Sigmoid colon (tissue), 4 donors: ENCODE data around the gene PCGF6.

Experiments
- CTCF ChIP-seq, 4 experiments: fragments of 450-650 bp in 3 of 4; fragments of 200-600 bp in 1 of 4; IDR thresholded peaks; one replicate each; pipeline ENCODE4 v1.5.1; 2016 to 2019; ENCODE audit warnings: antibody characterized with exemption in 4 of 4, mild to moderate bottlenecking in 3 of 4, moderate library complexity in 2 of 4
- POLR2A ChIP-seq, 2 donors: fragments of 450-650 bp; IDR thresholded peaks; one replicate each; pipeline ENCODE4 v1.6.1; 2016; ENCODE audit warnings: antibody characterized with exemption in 2 of 2, mild to moderate bottlenecking in 2 of 2, moderate library complexity in 2 of 2
- POLR2AphosphoS5 ChIP-seq, 4 donors: sonication (generic); formaldehyde crosslinking; IDR thresholded peaks; one replicate each; pipeline ENCODE4 v1.6.1; 2017; ENCODE audit warnings: antibody characterized with exemption in 4 of 4

GRCh38 chr10:103373544-103373943 lies 22.6 kb upstream of the PCGF6 start:
- TF ChIP-seq POLR2A (IDR thresholded peaks at IDR 0.05) (no peak), CTCF (IDR thresholded peaks at IDR 0.05) (no peak), POLR2AphosphoS5 (IDR thresholded peaks at IDR 0.05) (no peak)
